GM19239 (cell line): ENCODE measurements around the gene VPS50.

ENCODE experiments used
- DNase-seq: peaks from one replicate; pipeline ENCODE4 v3.0.0; 2011; ENCODE audit warnings: low spot score; ENCODE audit not compliant: insufficient read length
- FAIRE-seq: peaks from 2 replicates; lab custom pipeline; 2011; peaks lifted over from hg19 to GRCh38; lab: Jason Lieb, UNC

The VPS50 gene

DNA sequence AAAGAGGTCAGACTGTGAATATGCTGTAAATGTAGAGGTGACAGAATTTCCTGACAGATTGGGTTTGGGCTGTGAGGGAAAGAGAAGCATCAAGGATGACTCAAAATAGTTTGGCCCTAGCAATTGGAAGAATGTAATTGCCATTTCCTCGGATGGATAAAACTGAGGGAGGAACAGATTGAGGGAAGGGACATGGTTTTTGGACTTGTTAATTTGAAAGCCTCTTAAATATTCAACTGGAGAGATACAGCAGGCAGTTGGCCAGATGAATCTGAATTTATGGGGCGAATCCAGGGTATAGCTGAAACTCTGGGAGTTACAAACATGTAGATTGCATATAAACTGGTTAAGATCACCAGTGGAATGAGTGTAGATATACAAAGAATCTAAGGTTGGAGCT, 3.4 kb downstream of the VPS50 start:
- FAIRE-seq (no peak), DNase-seq (no peak)

GRCh38 chr7:93238131-93238530, 6.0 kb downstream of the VPS50 start:
- DNase-seq (no peak), FAIRE-seq (no peak)

DNA sequence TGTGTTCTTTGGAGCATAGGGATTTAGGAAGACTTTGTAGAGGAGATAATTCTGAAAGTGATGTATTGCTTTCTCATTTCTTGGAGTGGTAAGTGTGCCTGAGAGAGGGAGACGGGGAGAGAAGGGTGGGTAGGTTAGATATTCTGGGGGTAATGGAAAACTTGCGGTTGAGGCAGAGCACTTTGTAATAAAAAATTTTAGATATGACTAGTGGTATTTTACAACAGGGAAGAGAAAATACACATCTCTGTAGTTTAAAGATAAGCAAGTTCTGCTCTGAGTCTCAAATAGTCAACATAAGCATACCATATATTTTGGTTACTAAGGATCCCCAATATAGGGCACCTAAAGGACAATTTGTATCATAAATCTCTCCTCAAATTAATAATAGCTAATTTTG, 6.6 kb downstream of the VPS50 start:
- no peak for DNase-seq
- FAIRE-seq, result no peak

DNA sequence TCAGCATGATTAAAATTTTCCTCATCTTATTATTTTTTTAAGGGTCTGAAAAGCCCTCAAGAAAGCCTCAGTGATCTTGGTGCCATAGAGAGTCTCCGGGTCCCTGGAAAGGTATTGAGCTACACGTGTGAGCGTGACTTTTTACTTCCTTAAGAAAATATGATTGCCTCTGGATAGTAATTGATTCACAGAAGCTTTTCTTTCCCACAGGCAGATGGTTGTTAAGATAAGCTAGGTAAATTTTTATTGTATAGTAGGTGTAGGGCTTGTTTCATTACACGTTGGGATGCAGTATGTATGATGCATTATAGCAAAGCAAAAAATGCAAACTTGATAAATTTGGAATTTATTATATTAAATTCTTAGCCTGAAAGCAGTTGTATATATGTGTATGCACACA, 7.7 kb downstream of the VPS50 start:
- DNase-seq, result no peak
- no peak for FAIRE-seq

GRCh38 chr7:93242106-93242505, 9.9 kb downstream of the VPS50 start:
- FAIRE-seq (no peak), DNase-seq (no peak)

DNA sequence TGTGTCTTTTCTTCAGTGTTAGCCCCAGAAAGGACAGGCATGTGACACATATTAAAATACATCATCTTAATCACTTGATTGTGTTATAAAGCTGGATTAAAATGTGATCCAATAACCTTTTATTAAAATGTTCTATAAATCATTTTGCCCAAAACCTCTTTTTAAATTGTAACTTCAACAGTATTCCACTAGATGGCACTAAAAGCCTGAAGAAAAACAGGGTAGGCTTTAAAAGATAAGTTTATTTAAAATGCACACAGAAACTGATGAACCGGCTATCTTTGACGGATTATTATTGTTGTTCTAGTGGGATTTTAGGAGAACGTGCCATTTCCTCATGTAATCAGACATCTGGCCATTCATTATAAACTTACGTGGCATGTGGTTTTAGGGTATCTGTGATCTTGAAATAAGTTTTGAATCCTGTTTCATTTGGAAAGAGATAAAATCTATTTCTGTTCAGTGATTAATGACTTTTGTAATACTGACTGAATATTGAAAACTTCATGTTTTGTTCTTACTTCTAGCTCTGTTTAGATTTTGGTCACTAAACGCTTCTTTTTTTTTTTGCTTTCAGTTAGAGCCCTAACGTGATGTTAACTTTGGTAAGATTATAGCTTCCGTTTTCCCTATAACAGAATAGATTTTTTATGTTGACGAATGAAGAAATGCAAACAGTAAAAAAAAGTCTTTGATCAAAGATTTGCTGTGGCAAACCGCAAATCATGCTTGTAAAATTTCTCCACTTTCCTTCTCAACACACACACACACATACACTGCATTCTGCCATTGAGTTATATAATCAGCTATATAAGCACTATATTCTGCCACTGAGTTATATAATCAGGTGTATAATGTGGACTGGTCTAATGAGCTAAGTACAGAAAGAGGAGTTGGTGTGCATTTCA, 13.6 kb downstream of the VPS50 start:
- FAIRE-seq, result peak; percentile 75
- no peak for DNase-seq

DNA sequence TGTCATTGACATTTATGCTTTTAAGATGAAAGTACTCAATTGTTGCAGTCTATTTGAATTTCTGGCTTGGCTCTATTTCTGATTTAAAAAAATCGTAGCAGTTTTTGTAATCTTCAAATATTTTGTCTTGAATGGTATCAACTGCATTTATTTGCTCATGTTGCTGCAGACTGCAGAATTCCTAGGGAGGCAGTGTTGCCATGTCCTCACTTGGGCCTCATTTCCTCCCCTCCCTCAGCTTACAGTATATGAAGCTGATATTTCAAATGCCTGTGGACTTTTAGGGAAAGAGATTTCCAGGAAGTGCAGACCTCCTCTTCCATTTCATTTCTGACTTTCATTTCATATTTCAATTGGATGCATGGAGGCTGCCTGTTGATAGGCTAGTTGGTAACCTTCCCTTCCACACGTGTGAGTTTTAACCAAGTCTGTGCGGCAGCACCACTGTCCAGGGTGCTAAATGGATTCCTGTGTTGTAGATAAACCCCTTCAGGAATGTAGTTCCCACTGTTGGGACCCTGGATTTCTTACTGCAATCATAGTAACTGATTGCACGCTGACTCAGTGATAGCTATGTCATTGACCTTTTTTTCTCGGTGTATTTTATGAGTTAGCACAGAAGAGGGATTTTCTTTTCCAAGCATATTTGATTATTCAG, 17.5 kb downstream of the VPS50 start:
- FAIRE-seq (no peak), DNase-seq (no peak)

DNA sequence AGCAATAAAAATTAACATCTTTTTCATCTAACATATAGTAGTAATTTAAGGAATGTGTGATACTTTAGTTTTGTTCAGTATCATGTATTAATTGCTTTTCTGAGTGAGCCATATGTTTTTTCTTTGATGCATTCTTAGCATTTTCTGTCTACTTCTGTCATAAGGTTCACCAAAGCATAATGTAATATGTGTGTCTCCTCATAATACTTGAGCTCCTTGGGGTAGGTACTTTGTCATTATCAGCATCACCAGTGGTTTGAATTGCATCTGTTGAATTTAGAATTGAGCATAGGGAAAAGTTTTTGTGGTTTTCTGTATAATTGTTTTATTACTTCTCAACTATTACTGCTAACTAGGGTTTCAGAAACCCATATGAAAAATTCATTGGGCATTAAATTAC, 26.5 kb downstream of the VPS50 start:
- DNase-seq (no peak), FAIRE-seq (no peak)

DNA sequence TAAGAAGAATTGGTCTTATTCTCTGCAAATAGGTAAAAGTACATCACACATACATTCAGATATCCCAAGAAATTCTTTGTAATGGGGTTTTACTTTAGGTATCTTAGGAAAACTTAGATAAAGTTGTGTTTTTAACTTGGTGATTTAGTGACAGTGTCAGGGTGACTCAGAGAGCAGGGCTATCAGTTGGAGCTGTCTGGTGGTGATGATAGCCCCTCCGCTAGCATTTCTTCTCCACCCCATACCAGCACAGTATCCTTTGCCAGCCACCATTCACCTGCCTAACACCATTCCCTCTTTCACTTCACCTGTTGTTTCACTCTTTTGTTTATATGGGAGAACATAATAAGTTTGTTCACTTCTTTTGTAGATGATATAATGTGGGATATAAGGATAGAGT, 30.4 kb downstream of the VPS50 start:
- DNase-seq, result no peak
- no peak for FAIRE-seq

DNA sequence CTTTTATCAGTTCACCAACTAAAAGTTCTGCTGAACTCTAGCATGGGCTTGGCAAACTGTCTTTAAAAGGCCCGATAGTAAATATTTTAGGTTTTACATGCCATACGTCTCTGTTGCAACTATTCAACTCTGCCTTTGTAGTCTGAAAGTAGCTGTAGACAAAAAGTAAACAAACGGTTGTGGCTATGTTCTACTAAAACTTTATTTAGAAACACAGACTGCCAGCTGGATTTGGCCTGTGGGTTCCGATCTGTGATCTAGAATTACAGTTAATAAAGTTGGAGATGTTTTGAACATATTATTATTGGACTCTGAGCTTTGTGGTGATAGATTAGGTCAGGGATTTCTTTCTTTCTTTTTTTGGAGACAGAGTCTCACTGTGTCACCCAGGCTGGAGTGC, 33.1 kb downstream of the VPS50 start:
- DNase-seq (no peak), FAIRE-seq (no peak)

- no peak for FAIRE-seq
- no peak for DNase-seq
Observed at GRCh38 chr7:93279541-93279940, 47.4 kb downstream of the VPS50 start.

DNA sequence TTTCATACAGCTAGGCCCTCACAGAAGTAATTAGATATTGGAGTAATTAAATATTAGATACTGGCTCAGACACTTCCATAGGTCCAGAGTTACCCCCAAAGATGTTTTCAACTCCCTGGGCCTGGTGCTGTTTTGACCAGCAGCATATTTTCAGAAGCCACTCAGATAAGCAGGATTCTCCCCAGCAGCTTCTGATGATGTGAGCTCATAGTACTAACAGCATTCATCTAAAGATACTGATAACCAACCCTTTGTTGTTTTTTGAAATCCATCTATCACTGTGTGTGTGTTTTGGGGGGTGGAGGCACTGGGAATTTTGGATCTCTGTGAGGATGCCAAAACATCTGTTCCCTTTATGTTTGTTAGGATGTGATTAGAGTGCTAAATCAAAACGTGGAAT, 52.7 kb downstream of the VPS50 start:
- no peak for FAIRE-seq
- DNase-seq, result no peak

DNA sequence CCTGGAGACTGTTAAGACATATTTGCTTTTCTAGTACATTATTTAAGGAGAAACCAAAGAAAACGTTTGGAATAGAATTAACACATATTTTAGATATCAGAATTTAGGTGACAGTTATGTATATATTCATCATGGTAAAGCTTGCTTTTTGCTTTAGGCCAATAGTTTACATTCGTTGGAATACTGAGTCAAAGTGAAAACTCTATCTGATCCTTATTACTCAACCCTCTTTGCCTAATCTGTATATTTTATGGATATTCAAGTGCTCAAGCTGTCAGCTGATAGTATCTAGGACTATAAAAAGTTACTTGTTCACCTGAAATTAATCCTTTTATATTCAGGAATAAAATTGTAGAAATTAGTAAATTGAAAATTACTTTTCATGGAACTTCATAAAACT, 61.1 kb downstream of the VPS50 start:
- FAIRE-seq (no peak), DNase-seq (no peak)

DNA sequence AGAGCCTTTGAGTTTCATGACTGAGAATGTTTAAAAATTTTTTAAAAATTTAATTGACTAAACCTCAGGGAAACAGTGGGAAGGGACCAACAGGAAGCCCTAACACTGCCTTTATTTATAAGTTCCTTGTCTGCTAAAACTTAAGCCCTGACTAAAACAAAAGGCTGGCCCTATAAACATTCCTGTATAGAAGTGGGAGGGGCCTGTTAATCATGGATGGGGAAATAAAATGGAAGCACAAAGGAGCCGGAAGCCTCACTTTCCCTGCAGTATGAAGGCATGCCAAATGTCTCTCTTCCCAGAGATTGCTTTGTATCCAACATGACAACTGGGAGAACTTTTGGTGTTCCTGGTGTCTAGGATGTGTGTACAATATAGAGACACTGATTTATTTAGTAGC, 66.0 kb downstream of the VPS50 start:
- FAIRE-seq (no peak), DNase-seq (no peak)

DNA sequence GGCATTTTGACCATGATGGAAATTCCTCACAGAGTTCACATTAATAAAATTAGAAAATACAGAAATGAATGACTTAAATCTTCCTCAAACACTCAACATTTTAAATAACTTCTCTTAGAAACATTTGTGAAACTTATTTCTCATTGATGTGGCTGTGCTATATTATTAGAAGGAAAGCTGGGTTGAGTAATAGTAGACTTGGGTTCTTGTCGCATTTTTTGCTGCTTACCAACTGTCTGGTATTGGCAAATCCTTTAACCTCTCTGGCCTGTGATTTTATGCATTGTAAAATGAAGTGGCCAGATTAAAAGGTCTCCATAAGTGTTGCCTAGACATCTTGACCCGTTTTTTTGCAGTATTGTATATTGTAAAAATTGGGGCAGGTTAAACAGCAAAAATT, 66.5 kb downstream of the VPS50 start:
- no peak for DNase-seq
- FAIRE-seq, result no peak

DNA sequence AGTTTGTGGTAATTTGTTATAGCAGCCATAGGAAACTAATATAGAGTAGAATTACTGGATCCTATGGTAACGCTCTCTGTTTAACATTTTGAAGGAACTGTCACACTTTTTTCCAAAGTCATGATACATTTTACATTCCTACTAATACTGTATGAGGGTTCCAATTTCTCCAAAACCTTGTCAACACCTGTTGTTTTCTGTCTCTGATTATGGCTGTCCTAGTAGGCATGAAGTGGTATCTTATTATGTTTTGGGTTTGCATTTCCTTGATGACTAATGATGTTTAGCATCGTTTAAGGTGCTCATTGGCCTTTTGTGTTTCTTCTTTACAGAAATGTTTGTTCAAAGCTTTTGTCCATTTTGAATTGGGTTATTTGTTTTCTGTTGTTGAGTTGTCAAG, 69.6 kb downstream of the VPS50 start:
- FAIRE-seq (no peak), DNase-seq (no peak)

GRCh38 chr7:93307131-93307660, 75.0 kb downstream of the VPS50 start:
- DNase-seq (no peak), FAIRE-seq (no peak)

DNA sequence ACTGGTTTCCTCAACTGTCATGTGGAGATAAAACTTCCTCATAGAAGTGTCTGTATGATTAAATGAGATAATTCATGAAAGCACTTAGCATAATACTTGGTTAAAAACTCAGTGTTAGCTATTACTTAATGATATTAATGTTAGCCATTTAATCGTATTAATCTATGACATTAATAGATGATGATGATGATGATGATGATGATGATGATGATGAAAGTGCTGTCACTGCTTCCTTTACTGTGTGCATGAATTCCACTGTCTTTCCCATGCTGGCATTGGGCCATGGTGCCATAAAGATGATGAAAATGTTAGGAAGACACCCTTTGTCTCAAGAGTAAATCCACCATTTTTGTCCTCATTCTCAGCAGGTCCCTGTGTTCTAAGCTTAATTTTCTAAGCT, 75.8 kb downstream of the VPS50 start:
- FAIRE-seq, result no peak

DNA sequence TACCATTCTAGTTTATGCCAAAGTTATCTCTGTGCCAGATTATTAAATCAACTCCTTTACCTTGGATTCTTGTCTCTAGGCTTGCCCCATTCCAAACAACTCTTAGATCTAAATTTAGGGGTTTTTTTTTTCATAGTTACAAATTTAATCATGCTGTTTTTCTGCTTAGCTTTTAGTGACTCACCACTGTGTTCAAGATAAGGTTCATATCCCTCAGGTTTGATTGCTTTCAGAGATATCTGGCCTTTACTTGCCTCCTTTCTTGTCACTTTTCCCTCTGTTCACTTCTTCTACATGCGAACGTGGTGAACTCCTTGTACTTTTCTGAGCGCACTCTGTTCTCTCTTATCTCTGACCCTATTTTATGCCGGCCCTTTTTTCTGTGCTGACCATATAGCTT, 78.2 kb downstream of the VPS50 start:
- FAIRE-seq (no peak), DNase-seq (no peak)

More for the DNA sequence above, 75.8 kb downstream of the VPS50 start:
- DNase-seq, result no peak

GRCh38 chr7:93314449-93314848, 82.3 kb downstream of the VPS50 start:
- FAIRE-seq (no peak), DNase-seq (no peak)

GRCh38 chr7:93315896-93316295, 83.7 kb downstream of the VPS50 start:
- FAIRE-seq, result no peak
- no peak for DNase-seq

GRCh38 chr7:93316730-93317129, 84.6 kb downstream of the VPS50 start:
- FAIRE-seq (no peak), DNase-seq (no peak)
